ENCODE data around the gene MYRIP.

Gene MYRIP

GRCh38 chr3:40098261-40098759 is 288.9 kb downstream of the MYRIP start:
- Histone ChIP-seq H3K4me3 (ENCODE audit: low read length) (no peak overlapping the region), H2BK15ac (replicated peaks; ENCODE audit: low read depth) (no peak overlapping the region), H3K23ac (ENCODE audit: low read length) (no peak overlapping the region), H3K18ac (ENCODE audit: low read length) (no peak overlapping the region), H4K8ac (ENCODE audit: low read depth, low read length) (no peak overlapping the region), H4K5ac (ENCODE audit: low read length) (no peak overlapping the region), H3K56ac (ENCODE audit: low read length) (no peak overlapping the region), H3K36me3 (ENCODE audit: control insufficient read depth, insufficient read depth, low read length) (no peaks in the 10 kb centered on the region), H2BK120ac (ENCODE audit: low read depth, low read length) (no peak overlapping the region), H3K27ac (ENCODE audit: low read depth, low read length) (no peak overlapping the region), H3K79me2 (ENCODE audit: control insufficient read depth, insufficient read depth, low read length) (no peaks in the 10 kb centered on the region), H3K4me1 (ENCODE audit: control insufficient read depth, low read depth, low read length) (no peaks in the 10 kb centered on the region), H3K27me3 (ENCODE audit: insufficient read depth, low read length, poor library complexity) (no peaks in the 10 kb centered on the region), H3K4me2 (ENCODE audit: low read length) (no peak overlapping the region), H2AK5ac (ENCODE audit: low read length) (no peak overlapping the region), H3K9ac (ENCODE audit: low read length) (no peak overlapping the region), H2BK5ac (ENCODE audit: low read length) (no peak overlapping the region), H3K4ac (ENCODE audit: low read depth, low read length) (no peak overlapping the region), H3K79me1 (ENCODE audit: low read length) (no peaks in the 10 kb centered on the region)
- no peak for DNase-seq

- no peak overlapping the region for H2BK5ac ChIP-seq (ENCODE audit: low read length)
- H2BK120ac ChIP-seq (ENCODE audit: low read depth, low read length), result no peak overlapping the region
- H2BK15ac ChIP-seq (replicated peaks; ENCODE audit: low read depth), result no peak overlapping the region
- no peak overlapping the region for H3K4ac ChIP-seq (ENCODE audit: low read depth, low read length)
- H3K79me1 ChIP-seq (ENCODE audit: low read length), result no peaks in the 10 kb centered on the region
- no peak overlapping the region for H3K4me3 ChIP-seq (ENCODE audit: low read length)
- no peak for DNase-seq
- no peak overlapping the region for H4K5ac ChIP-seq (ENCODE audit: low read length)
- no peak overlapping the region for H3K27ac ChIP-seq (ENCODE audit: low read depth, low read length)
- H3K18ac ChIP-seq (ENCODE audit: low read length), result no peak overlapping the region
- H2AK5ac ChIP-seq (ENCODE audit: low read length), result no peak overlapping the region
- no peak overlapping the region for H3K4me2 ChIP-seq (ENCODE audit: low read length)
- no peak overlapping the region for H3K23ac ChIP-seq (ENCODE audit: low read length)
- H3K9ac ChIP-seq (ENCODE audit: low read length), result no peak overlapping the region
- no peak overlapping the region for H4K8ac ChIP-seq (ENCODE audit: low read depth, low read length)
- no peaks in the 10 kb centered on the region for H3K36me3 ChIP-seq (ENCODE audit: control insufficient read depth, insufficient read depth, low read length)
- H3K27me3 ChIP-seq (ENCODE audit: insufficient read depth, low read length, poor library complexity), result no peaks in the 10 kb centered on the region
- H3K56ac ChIP-seq (ENCODE audit: low read length), result no peak overlapping the region
- no peaks in the 10 kb centered on the region for H3K4me1 ChIP-seq (ENCODE audit: control insufficient read depth, low read depth, low read length)
- WGBS (ENCODE audit: extremely low coverage, insufficient coverage, low lambda C conversion rate), result no CpG with 5 or more reads among the region's 7 CpGs
- no peaks in the 10 kb centered on the region for H3K79me2 ChIP-seq (ENCODE audit: control insufficient read depth, insufficient read depth, low read length)
These were observed 290.5 kb downstream of the MYRIP start for GRCh38 chr3:40099871-40100270.

- no peak overlapping the region for H3K4me3 ChIP-seq (ENCODE audit: low read length)
- H3K36me3 ChIP-seq (ENCODE audit: control insufficient read depth, insufficient read depth, low read length), result no peaks in the 10 kb centered on the region
- no peak overlapping the region for H4K5ac ChIP-seq (ENCODE audit: low read length)
- no peak overlapping the region for H3K56ac ChIP-seq (ENCODE audit: low read length)
- H3K18ac ChIP-seq (ENCODE audit: low read length), result no peak overlapping the region
- no peak overlapping the region for H2BK15ac ChIP-seq (replicated peaks; ENCODE audit: low read depth)
- no peak overlapping the region for H3K27ac ChIP-seq (ENCODE audit: low read depth, low read length)
- no peaks in the 10 kb centered on the region for H3K27me3 ChIP-seq (ENCODE audit: insufficient read depth, low read length, poor library complexity)
- no peak overlapping the region for H2BK120ac ChIP-seq (ENCODE audit: low read depth, low read length)
- no peak overlapping the region for H3K23ac ChIP-seq (ENCODE audit: low read length)
- H4K8ac ChIP-seq (ENCODE audit: low read depth, low read length), result no peak overlapping the region
- no peaks in the 10 kb centered on the region for H3K79me1 ChIP-seq (ENCODE audit: low read length)
- no peak overlapping the region for H3K4ac ChIP-seq (ENCODE audit: low read depth, low read length)
- H2AK5ac ChIP-seq (ENCODE audit: low read length), result no peak overlapping the region
- H3K79me2 ChIP-seq (ENCODE audit: control insufficient read depth, insufficient read depth, low read length), result no peaks in the 10 kb centered on the region
- no peak overlapping the region for H2BK5ac ChIP-seq (ENCODE audit: low read length)
- no peak for DNase-seq
- no peaks in the 10 kb centered on the region for H3K4me1 ChIP-seq (ENCODE audit: control insufficient read depth, low read depth, low read length)
- no peak overlapping the region for H3K9ac ChIP-seq (ENCODE audit: low read length)
- H3K4me2 ChIP-seq (ENCODE audit: low read length), result no peak overlapping the region
These were observed 292.8 kb downstream of the MYRIP start for GRCh38 chr3:40102182-40102581.

GRCh38 chr3:40103829-40104228 is 294.4 kb downstream of the MYRIP start:
- Histone ChIP-seq H3K79me2 (ENCODE audit: control insufficient read depth, insufficient read depth, low read length) (no peaks in the 10 kb centered on the region), H2BK120ac (ENCODE audit: low read depth, low read length) (no peak overlapping the region), H3K27me3 (ENCODE audit: insufficient read depth, low read length, poor library complexity) (no peaks in the 10 kb centered on the region), H3K27ac (ENCODE audit: low read depth, low read length) (no peak overlapping the region), H3K36me3 (ENCODE audit: control insufficient read depth, insufficient read depth, low read length) (no peaks in the 10 kb centered on the region), H2BK5ac (ENCODE audit: low read length) (no peak overlapping the region), H3K4me3 (ENCODE audit: low read length) (no peak overlapping the region), H4K8ac (ENCODE audit: low read depth, low read length) (no peak overlapping the region), H3K23ac (ENCODE audit: low read length) (no peak overlapping the region), H2BK15ac (replicated peaks; ENCODE audit: low read depth) (no peak overlapping the region), H3K4ac (ENCODE audit: low read depth, low read length) (no peak overlapping the region), H4K5ac (ENCODE audit: low read length) (no peak overlapping the region), H3K18ac (ENCODE audit: low read length) (no peak overlapping the region), H3K79me1 (ENCODE audit: low read length) (no peaks in the 10 kb centered on the region), H3K4me2 (ENCODE audit: low read length) (no peak overlapping the region), H2AK5ac (ENCODE audit: low read length) (no peak overlapping the region), H3K56ac (ENCODE audit: low read length) (no peak overlapping the region), H3K4me1 (ENCODE audit: control insufficient read depth, low read depth, low read length) (peaks cover 4% of the 10 kb centered on the region), H3K9ac (ENCODE audit: low read length) (no peak overlapping the region)
- DNase-seq, result no peak

GRCh38 chr3:40104441-40104840 is 295.0 kb downstream of the MYRIP start:
- Histone ChIP-seq H3K9ac (ENCODE audit: low read length) (no peak overlapping the region), H2BK5ac (ENCODE audit: low read length) (no peak overlapping the region), H3K4me1 (ENCODE audit: control insufficient read depth, low read depth, low read length) (peaks cover 4% of the 10 kb centered on the region), H2BK120ac (ENCODE audit: low read depth, low read length) (no peak overlapping the region), H4K8ac (ENCODE audit: low read depth, low read length) (no peak overlapping the region), H4K5ac (ENCODE audit: low read length) (no peak overlapping the region), H3K4me3 (ENCODE audit: low read length) (no peak overlapping the region), H3K27me3 (ENCODE audit: insufficient read depth, low read length, poor library complexity) (no peaks in the 10 kb centered on the region), H2AK5ac (ENCODE audit: low read length) (no peak overlapping the region), H3K56ac (ENCODE audit: low read length) (no peak overlapping the region), H3K23ac (ENCODE audit: low read length) (no peak overlapping the region), H3K79me2 (ENCODE audit: control insufficient read depth, insufficient read depth, low read length) (no peaks in the 10 kb centered on the region), H3K79me1 (ENCODE audit: low read length) (no peaks in the 10 kb centered on the region), H3K27ac (ENCODE audit: low read depth, low read length) (no peak overlapping the region), H3K4me2 (ENCODE audit: low read length) (no peak overlapping the region), H3K18ac (ENCODE audit: low read length) (no peak overlapping the region), H2BK15ac (replicated peaks; ENCODE audit: low read depth) (no peak overlapping the region), H3K36me3 (ENCODE audit: control insufficient read depth, insufficient read depth, low read length) (no peaks in the 10 kb centered on the region), H3K4ac (ENCODE audit: low read depth, low read length) (no peak overlapping the region)
- DNase-seq, result no peak
- WGBS (ENCODE audit: extremely low coverage, insufficient coverage, low lambda C conversion rate), result no CpG with 5 or more reads among the region's 4 CpGs

- H3K9ac ChIP-seq (ENCODE audit: low read length), result no peak overlapping the region
- H3K18ac ChIP-seq (ENCODE audit: low read length), result no peak overlapping the region
- DNase-seq, result no peak
- H3K4me1 ChIP-seq (ENCODE audit: control insufficient read depth, low read depth, low read length), result peaks cover 4% of the 10 kb centered on the region
- H3K36me3 ChIP-seq (ENCODE audit: control insufficient read depth, insufficient read depth, low read length), result no peaks in the 10 kb centered on the region
- no peak overlapping the region for H3K4me3 ChIP-seq (ENCODE audit: low read length)
- no peak overlapping the region for H3K23ac ChIP-seq (ENCODE audit: low read length)
- no peak overlapping the region for H3K4me2 ChIP-seq (ENCODE audit: low read length)
- no peak overlapping the region for H3K4ac ChIP-seq (ENCODE audit: low read depth, low read length)
- no peak overlapping the region for H2BK5ac ChIP-seq (ENCODE audit: low read length)
- H3K27me3 ChIP-seq (ENCODE audit: insufficient read depth, low read length, poor library complexity), result no peaks in the 10 kb centered on the region
- no peak overlapping the region for H2AK5ac ChIP-seq (ENCODE audit: low read length)
- H2BK15ac ChIP-seq (replicated peaks; ENCODE audit: low read depth), result no peak overlapping the region
- WGBS (ENCODE audit: extremely low coverage, insufficient coverage, low lambda C conversion rate), result no CpG with 5 or more reads among the region's 1 CpG
- no peak overlapping the region for H4K5ac ChIP-seq (ENCODE audit: low read length)
- no peaks in the 10 kb centered on the region for H3K79me1 ChIP-seq (ENCODE audit: low read length)
- H3K27ac ChIP-seq (ENCODE audit: low read depth, low read length), result no peak overlapping the region
- H3K56ac ChIP-seq (ENCODE audit: low read length), result no peak overlapping the region
- no peak overlapping the region for H2BK120ac ChIP-seq (ENCODE audit: low read depth, low read length)
- H4K8ac ChIP-seq (ENCODE audit: low read depth, low read length), result no peak overlapping the region
- H3K79me2 ChIP-seq (ENCODE audit: control insufficient read depth, insufficient read depth, low read length), result no peaks in the 10 kb centered on the region
These were observed 299.2 kb downstream of the MYRIP start for GRCh38 chr3:40108643-40109042.
